Endothelial cell of umbilical vein (primary cell): Measurements from ENCODE around the gene TMEM203. TPM values are rescaled to one million over a fixed set of nuclear protein-coding genes. Genes with fewer than 3 reads are reported as not detected.

ENCODE experiments used
- BruUV-seq: library from RNA; stranded (reverse); fragments of 400-500 nt; replicated peaks from 2 replicates; lab custom pipeline; 2021; lab: Mats Ljungman, UMichigan
- CTCF ChIA-PET: fragments of 300-600, 350-600 bp; sonication (Branson Sonifier 250); formaldehyde crosslinking; loops from one replicate; lab custom pipeline; 2021; ENCODE audit warnings: antibody characterized with exemption, inconsistent platforms; lab: Charles Lee
- POLR2A ChIA-PET: fragments of 300-600, 350-600 bp; sonication (Branson Sonifier 250); formaldehyde crosslinking; loops from one replicate; lab custom pipeline; 2021; ENCODE audit warnings: antibody characterized with exemption, inconsistent platforms; lab: Charles Lee
- DNase-seq: peaks from one replicate; pipeline ENCODE4 v3.0.0-alpha.2; 2011; ENCODE audit warnings: low read depth, low spot score
- FAIRE-seq: peaks from 2 replicates; lab custom pipeline; 2011; peaks lifted over from hg19 to GRCh38; lab: Jason Lieb, UNC
- H2AFZ ChIP-seq: 2 replicates; pipeline ENCODE4 v1.6.0; 2012; ENCODE audit warnings: low read depth, low read length, control low read depth, inconsistent platforms
- H3K27ac ChIP-seq: 2 replicates; pipeline ENCODE4 v1.5.1; 2011; ENCODE audit warnings: low read depth, mild to moderate bottlenecking, control low read depth, low read length, moderate library complexity; ENCODE audit not compliant: insufficient read depth
- H3K27me3 ChIP-seq, 2 experiments: 2 replicates each; pipeline versions ENCODE4 v1.6.0 to v1.6.1; 2011; ENCODE audit warnings: low read length in 2 of 2, mixed read lengths in 1 of 2; ENCODE audit not compliant: control insufficient read depth in 2 of 2, insufficient read depth in 2 of 2
- H3K36me3 ChIP-seq, 2 experiments: 2 replicates in 1 of 2; 3 replicates in 1 of 2; pipeline ENCODE4 v1.5.1; 2011; ENCODE audit warnings: low read length in 2 of 2, mild to moderate bottlenecking in 1 of 2, moderate library complexity in 1 of 2; ENCODE audit not compliant: control insufficient read depth in 2 of 2, insufficient read depth in 2 of 2; ENCODE audit errors: extremely low read depth in 1 of 2
- H3K4me1 ChIP-seq: 3 replicates; pipeline ENCODE4 v1.5.1; 2011; ENCODE audit warnings: mild to moderate bottlenecking, low read length; ENCODE audit not compliant: control insufficient read depth, insufficient read depth; ENCODE audit errors: extremely low read depth
- H3K4me2 ChIP-seq: 2 replicates; pipeline ENCODE4 v1.6.1; 2011; ENCODE audit warnings: low read length, control low read depth, mixed read lengths; ENCODE audit not compliant: insufficient read depth
- H3K4me3 ChIP-seq, 3 experiments: fragments of 200-600 bp in 1 of 3; sonication (generic), shearing (Covaris generic) in 1 of 3; replicated peaks in 1 of 3; 2 replicates each; pipeline ENCODE4 v1.5.1; 2011 to 2016; ENCODE audit warnings: control low read depth in 3 of 3, low read length in 3 of 3, mild to moderate bottlenecking in 2 of 3, inconsistent platforms in 1 of 3, low read depth in 1 of 3, moderate library complexity in 1 of 3; ENCODE audit not compliant: insufficient read depth in 1 of 3
- H3K79me2 ChIP-seq: 2 replicates; pipeline ENCODE4 v1.6.0; 2012; ENCODE audit warnings: low read length, inconsistent platforms; ENCODE audit not compliant: control insufficient read depth, insufficient read depth
- H3K9ac ChIP-seq: replicated peaks from 2 replicates; pipeline ENCODE3; 2011; ENCODE audit warnings: low read length, control low read depth; ENCODE audit not compliant: insufficient read depth; ENCODE audit errors: extremely low read depth
- H3K9me1 ChIP-seq: replicated peaks from 3 replicates; pipeline ENCODE4 v1.6.0; 2011; ENCODE audit warnings: mild to moderate bottlenecking, low read length; ENCODE audit not compliant: control insufficient read depth, insufficient read depth; ENCODE audit errors: extremely low read depth
- H3K9me3 ChIP-seq: replicated peaks from 2 replicates; pipeline ENCODE4 v1.5.1; 2012; ENCODE audit warnings: low read length, inconsistent platforms; ENCODE audit not compliant: control insufficient read depth, insufficient read depth
- H4K20me1 ChIP-seq: replicated peaks from 2 replicates; pipeline ENCODE3; 2011; ENCODE audit warnings: mild to moderate bottlenecking, low read length; ENCODE audit not compliant: control insufficient read depth, insufficient read depth; ENCODE audit errors: extremely low read depth
- EZH2 ChIP-seq: IDR thresholded peaks from 2 replicates; pipeline ENCODE4 v1.6.1; 2012; ENCODE audit warnings: borderline replicate concordance, low read depth, mild to moderate bottlenecking, moderate library complexity, low read length, inconsistent platforms; ENCODE audit not compliant: severe bottlenecking
- FOS ChIP-seq: IDR thresholded peaks from 2 replicates; pipeline ENCODE4 v1.6.1; 2011; ENCODE audit warnings: mild to moderate bottlenecking, low read length, moderate library complexity, borderline replicate concordance; ENCODE audit not compliant: insufficient read depth
- POLR2A ChIP-seq: IDR thresholded peaks from 2 replicates; pipeline ENCODE4 v1.6.1; 2012; ENCODE audit warnings: low read depth, mild to moderate bottlenecking, control low read depth, low read length
- POLR2AphosphoS5 ChIP-seq: IDR thresholded peaks from 2 replicates; pipeline ENCODE4 v1.6.1; 2012; ENCODE audit warnings: low read depth, mild to moderate bottlenecking, control low read depth, low read length, moderate library complexity; ENCODE audit not compliant: insufficient read depth
- dilution Hi-C: fragments of 300-500 bp; cut with MboI; formaldehyde crosslinking; loops from one replicate; pipeline ENCODE4 v1.15.0; 2019; ENCODE audit warnings: low sequenced_read_pairs; ENCODE audit not compliant: extremely low pct_ligation_motif_present
- intact Hi-C: fragments of 100-400 bp; cut with micrococcal nuclease; formaldehyde crosslinking; loops from one replicate; pipeline ENCODE4 v1.10.0; 2022
- polyA plus RNA-seq, 4 experiments: library from polyadenylated mRNA; depleted of rRNA in 3 of 4; stranded (reverse) in 3 of 4; unstranded in 1 of 4; fragments of >200 nt; gene quantifications; 2 replicates each; pipeline versions ENCODE4 v1.2.1 to v1.2.3, GENCODE V29; 2011 to 2012; ENCODE audit warnings: missing spikeins in 1 of 4
- total RNA-seq: library from RNA; stranded (reverse); gene quantifications from 2 replicates; pipeline ENCODE4 v1.2.3, GENCODE V29; 2021
- TF ChIP-seq, protein P1 (sequence below), 2 donors: IDR thresholded peaks; 1 replicate in 1 of 2; 2 replicates in 1 of 2; pipeline ENCODE4 v1.5.1; 2011; ENCODE audit warnings: low read length in 2 of 2, mild to moderate bottlenecking in 2 of 2, moderate library complexity in 2 of 2, control low read depth in 1 of 2, inconsistent platforms in 1 of 2, low read depth in 1 of 2; ENCODE audit not compliant: insufficient read depth in 1 of 2; ENCODE audit errors: extremely low read depth in 1 of 2

Gene TMEM203
- total and polyA plus RNA-seq, 2 donors (not counting 3 experiments of a cell fraction or from before 2014, with no cell fraction given), result 29.6 to 39.8 TPM

DNA sequence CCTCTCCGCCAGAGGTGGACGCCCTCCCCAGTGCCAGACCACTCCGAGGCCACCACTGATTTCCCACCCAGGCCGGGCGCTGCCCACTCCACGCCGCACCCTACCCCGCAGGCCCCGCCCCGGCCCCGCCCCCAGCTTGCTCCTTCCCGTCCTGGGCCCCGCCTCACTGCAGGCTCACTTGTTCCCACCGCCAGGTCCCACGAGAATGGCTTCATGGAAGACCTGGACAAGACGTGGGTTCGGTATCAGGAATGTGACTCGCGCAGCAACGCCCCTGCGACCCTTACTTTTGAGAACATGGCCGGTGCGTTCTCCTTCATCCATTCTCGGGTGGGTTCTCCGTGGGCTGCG is 42.1 kb downstream of the TMEM203 start:
- Histone ChIP-seq H3K9ac (no peak overlapping the region), H3K27me3 (peaks cover 27 to 30% of the 10 kb centered on the region in 2 experiments), H3K36me3 (no peaks in the 10 kb centered on the region), H3K27ac (no peak overlapping the region), H3K4me1 (peaks cover 3% of the 10 kb centered on the region), H3K4me3 (peak overlapping the region in 2 of 3 experiments; percentile 11 to 24), H3K4me2 (peak overlapping the region; percentile 48), H3K79me2 (no peaks in the 10 kb centered on the region), H3K9me1 (no peaks in the 10 kb centered on the region), H4K20me1 (no peaks in the 10 kb centered on the region), H3K9me3 (no peaks in the 10 kb centered on the region), H2AFZ (peak overlapping the region; percentile 88)
- CTCF ChIA-PET, result interaction anchor here (1.2 to 1.8 kb wide), 4 partner anchors 8 to 73 kb away, joined by 4 to 12 read pairs (median 6); no protein-coding TSS in a partner anchor
- POLR2A ChIA-PET, result interaction anchor here (0.8 kb wide), 1 partner anchor 60 kb away, joined by 4 read pairs; no protein-coding TSS in a partner anchor
- FAIRE-seq, result no peak
- dilution Hi-C loops (no loop called here), intact Hi-C loops (no loop called here)
- DNase-seq, result no peak
- BruUV-seq, result no TSS peak
- TF ChIP-seq POLR2AphosphoS5 (no peak), POLR2A (no peak)
- TF ChIP-seq, protein P1, sequence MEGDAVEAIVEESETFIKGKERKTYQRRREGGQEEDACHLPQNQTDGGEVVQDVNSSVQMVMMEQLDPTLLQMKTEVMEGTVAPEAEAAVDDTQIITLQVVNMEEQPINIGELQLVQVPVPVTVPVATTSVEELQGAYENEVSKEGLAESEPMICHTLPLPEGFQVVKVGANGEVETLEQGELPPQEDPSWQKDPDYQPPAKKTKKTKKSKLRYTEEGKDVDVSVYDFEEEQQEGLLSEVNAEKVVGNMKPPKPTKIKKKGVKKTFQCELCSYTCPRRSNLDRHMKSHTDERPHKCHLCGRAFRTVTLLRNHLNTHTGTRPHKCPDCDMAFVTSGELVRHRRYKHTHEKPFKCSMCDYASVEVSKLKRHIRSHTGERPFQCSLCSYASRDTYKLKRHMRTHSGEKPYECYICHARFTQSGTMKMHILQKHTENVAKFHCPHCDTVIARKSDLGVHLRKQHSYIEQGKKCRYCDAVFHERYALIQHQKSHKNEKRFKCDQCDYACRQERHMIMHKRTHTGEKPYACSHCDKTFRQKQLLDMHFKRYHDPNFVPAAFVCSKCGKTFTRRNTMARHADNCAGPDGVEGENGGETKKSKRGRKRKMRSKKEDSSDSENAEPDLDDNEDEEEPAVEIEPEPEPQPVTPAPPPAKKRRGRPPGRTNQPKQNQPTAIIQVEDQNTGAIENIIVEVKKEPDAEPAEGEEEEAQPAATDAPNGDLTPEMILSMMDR (IDR thresholded peaks at IDR 0.05; ENCODE audit: extremely low read depth in 1 of 2, insufficient read depth in 1 of 2, low read depth in 1 of 2, low read length in 2 of 2), result no peak

DNA sequence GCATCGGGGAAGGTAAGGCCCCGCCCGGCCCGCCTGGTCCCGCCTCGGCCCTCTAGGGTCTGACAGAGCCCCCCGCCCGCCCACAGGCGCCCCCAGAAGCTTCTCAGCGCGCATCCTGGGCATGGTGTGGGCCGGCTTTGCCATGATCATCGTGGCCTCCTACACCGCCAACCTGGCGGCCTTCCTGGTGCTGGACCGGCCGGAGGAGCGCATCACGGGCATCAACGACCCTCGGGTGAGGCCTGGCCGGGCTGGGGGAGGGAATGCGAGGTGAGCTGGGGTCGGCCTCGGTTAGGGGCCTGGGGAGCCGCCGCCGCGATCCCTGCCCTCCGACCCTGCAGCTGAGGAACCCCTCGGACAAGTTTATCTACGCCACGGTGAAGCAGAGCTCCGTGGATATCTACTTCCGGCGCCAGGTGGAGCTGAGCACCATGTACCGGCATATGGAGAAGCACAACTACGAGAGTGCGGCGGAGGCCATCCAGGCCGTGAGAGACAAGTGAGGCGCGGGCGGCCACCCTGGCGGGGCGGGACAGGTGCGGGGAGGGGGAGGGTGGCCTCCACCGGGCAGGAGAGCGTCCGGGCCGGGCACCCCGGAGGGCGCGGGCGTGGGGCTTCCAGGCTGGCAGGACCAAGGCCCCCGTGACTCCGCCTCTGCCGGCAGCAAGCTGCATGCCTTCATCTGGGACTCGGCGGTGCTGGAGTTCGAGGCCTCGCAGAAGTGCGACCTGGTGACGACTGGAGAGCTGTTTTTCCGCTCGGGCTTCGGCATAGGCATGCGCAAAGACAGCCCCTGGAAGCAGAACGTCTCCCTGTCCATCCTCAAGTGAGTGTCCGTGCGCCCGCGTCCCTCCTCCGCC is 42.7 kb downstream of the TMEM203 start:
- intact Hi-C loops, result no loop called here
- FAIRE-seq, result no peak
- Histone ChIP-seq H3K27me3 (peaks cover 23 to 30% of the 10 kb centered on the region in 2 experiments), H4K20me1 (no peaks in the 10 kb centered on the region), H3K9me3 (no peaks in the 10 kb centered on the region), H3K4me1 (peaks cover 3% of the 10 kb centered on the region), H2AFZ (peak overlapping the region; percentile 88), H3K79me2 (no peaks in the 10 kb centered on the region), H3K9me1 (no peaks in the 10 kb centered on the region), H3K27ac (no peak overlapping the region), H3K4me2 (peak overlapping the region; percentile 48), H3K36me3 (no peaks in the 10 kb centered on the region), H3K9ac (no peak overlapping the region), H3K4me3 (peak overlapping the region in 2 of 3 experiments; percentile 11 to 24)
- ChIA-PET POLR2A (interaction anchor here (0.8 kb wide), 1 partner anchor 61 kb away, joined by 4 read pairs; no protein-coding TSS in a partner anchor), CTCF (interaction anchor here (1.2 to 1.8 kb wide), 4 partner anchors 8 to 74 kb away, joined by 4 to 12 read pairs (median 6); no protein-coding TSS in a partner anchor)
- TF ChIP-seq FOS, result no peak
- TF ChIP-seq EZH2, result peak; percentile 93
- no TSS peak for BruUV-seq
- dilution Hi-C loops, result no loop called here
- DNase-seq, result peak; percentile 14
